Hepatocyte (in vitro differentiated cells): Measurements from ENCODE around the gene PHLPP1.

ENCODE experiments used
- CTCF ChIP-seq: fragments of 200-600 bp; sonication (generic); IDR thresholded peaks from 2 replicates; pipeline ENCODE4 v1.5.1; 2016; ENCODE audit warnings: antibody characterized with exemption, mild to moderate bottlenecking; ENCODE audit not compliant: poor library complexity
- EZH2 ChIP-seq: fragments of 200-600 bp; sonication (generic); IDR thresholded peaks from 2 replicates; pipeline ENCODE4 v1.6.1; 2016; ENCODE audit warnings: antibody characterized with exemption, mild to moderate bottlenecking, borderline replicate concordance

- TF ChIP-seq CTCF (no peak), EZH2 (no peak)
Measured at GRCh38 chr18:62959481-62959880, 244.1 kb downstream of the PHLPP1 start.
